ENCODE results near the gene SLC2A4. TPM values are rescaled to one million over a fixed set of nuclear protein-coding genes. Genes with fewer than 3 reads are reported as not detected.

SLC2A4 gene
- total RNA-seq, 1 donor from 2014 or later: 6.1 TPM

GRCh38 chr17:7294614-7295153, 13.2 kb downstream of the SLC2A4 start, which contains the start of gene YBX2:
Gene YBX2 (minus strand): TSS chr17:7294639. CDS start chr17:7294500, 139 bp downstream.
- H3K36me3 Mint-ChIP-seq (ENCODE audit: low read depth): no peaks in the 10 kb centered on the region
- peak; percentile 54 for DNase-seq (ENCODE audit: low read depth, low spot score)
- no peak within 1 kb of the TSS for H3K27ac Mint-ChIP-seq (ENCODE audit: unreplicated experiment)
- H3K9me3 Mint-ChIP-seq: no peaks in the 10 kb centered on the region
- H3K27me3 Mint-ChIP-seq (ENCODE audit: low read depth): peaks cover 74% of the 10 kb centered on the region
- peak within 1 kb of the TSS; percentile 76 for H3K4me3 Mint-ChIP-seq
- no peak for TF ChIP-seq CTCF (conservative IDR thresholded peaks at IDR 0.05)
- H3K4me1 Mint-ChIP-seq: peaks cover 21% of the 10 kb centered on the region

- H3K27me3 Mint-ChIP-seq (ENCODE audit: low read depth): peaks cover 72% of the 10 kb centered on the region
- no peak for DNase-seq (ENCODE audit: low read depth, low spot score)
- TF ChIP-seq CTCF (conservative IDR thresholded peaks at IDR 0.05): no peak
Observed at GRCh38 chr17:7295230-7296180, 14.0 kb downstream of the SLC2A4 start.

GRCh38 chr17:7296189-7296861, 14.8 kb downstream of the SLC2A4 start:
- peak overlapping the region; percentile 44 for H3K4me3 Mint-ChIP-seq
- peak; percentile 96 for TF ChIP-seq CTCF (conservative IDR thresholded peaks at IDR 0.05)
- H3K36me3 Mint-ChIP-seq (ENCODE audit: low read depth): no peaks in the 10 kb centered on the region
- H3K4me1 Mint-ChIP-seq: peaks cover 21% of the 10 kb centered on the region
- peaks cover 63% of the 10 kb centered on the region for H3K27me3 Mint-ChIP-seq (ENCODE audit: low read depth)
- H3K27ac Mint-ChIP-seq (ENCODE audit: unreplicated experiment): no peak overlapping the region
- H3K9me3 Mint-ChIP-seq: no peaks in the 10 kb centered on the region
- peak; percentile 87 for DNase-seq (ENCODE audit: low read depth, low spot score)

More at GRCh38 chr17:7295230-7296180, 14.0 kb downstream of the SLC2A4 start:
- Mint-ChIP-seq H3K4me1 (peaks cover 21% of the 10 kb centered on the region), H3K36me3 (ENCODE audit: low read depth) (no peaks in the 10 kb centered on the region), H3K27ac (ENCODE audit: unreplicated experiment) (no peak overlapping the region), H3K9me3 (no peaks in the 10 kb centered on the region), H3K4me3 (peak overlapping the region; percentile 76)

- Mint-ChIP-seq H3K4me3 (peak overlapping the region; percentile 66), H3K27me3 (ENCODE audit: low read depth) (peaks cover 12% of the 10 kb centered on the region), H3K9me3 (no peaks in the 10 kb centered on the region), H3K27ac (ENCODE audit: unreplicated experiment) (no peak overlapping the region), H3K36me3 (ENCODE audit: low read depth) (peaks cover 3% of the 10 kb centered on the region), H3K4me1 (peaks cover 16% of the 10 kb centered on the region)
- no peak for DNase-seq (ENCODE audit: low read depth, low spot score)
- TF ChIP-seq CTCF (conservative IDR thresholded peaks at IDR 0.05): no peak
Observed at GRCh38 chr17:7304179-7304578, 22.7 kb downstream of the SLC2A4 start.

GRCh38 chr17:7306911-7307685, 25.6 kb downstream of the SLC2A4 start, which contains the start of gene EIF5A:
Gene EIF5A (plus strand): TSS chr17:7307628. CDS start chr17:7309636, 2,008 bp downstream.
- no peaks in the 10 kb centered on the region for H3K9me3 Mint-ChIP-seq
- peak within 1 kb of the TSS; percentile 99 for H3K4me3 Mint-ChIP-seq

More at GRCh38 chr17:7306911-7307685, 25.6 kb downstream of the SLC2A4 start, which contains the start of gene EIF5A:
- peak; percentile 100 for DNase-seq (ENCODE audit: low read depth, low spot score)
- no peak for TF ChIP-seq CTCF (conservative IDR thresholded peaks at IDR 0.05)
- Mint-ChIP-seq H3K27ac (ENCODE audit: unreplicated experiment) (peak within 1 kb of the TSS; percentile 98), H3K4me1 (peaks cover 40% of the 10 kb centered on the region), H3K27me3 (ENCODE audit: low read depth) (peaks cover 6% of the 10 kb centered on the region), H3K36me3 (ENCODE audit: low read depth) (peaks cover 23% of the 10 kb centered on the region)

All from neural crest cell (in vitro differentiated cells).